HepG2 (cell line): Measurements from ENCODE around the gene REP15. TPM values are rescaled to one million over a fixed set of nuclear protein-coding genes. Genes with fewer than 3 reads are reported as not detected.

Experiments
- ATAC-seq: fragments of 200-7000 bp; cut with Tn5 transposase; 3 replicates; pipeline ENCODE4 v1.9.1; 2020; ENCODE audit warnings: mild to moderate bottlenecking, moderate library complexity
- BruUV-seq: library from RNA; stranded (reverse); fragments of 400-500 nt; replicated peaks from 2 replicates; lab custom pipeline; 2021; lab: Mats Ljungman, UMichigan
- CTCF ChIA-PET: fragments of 300-600 bp; formaldehyde crosslinking; extraction: SDS; loops from one replicate; lab custom pipeline; 2021; ENCODE audit warnings: low total read pairs, inconsistent platforms, low intra/inter-chr PET ratio; lab: Yijun Ruan, JAX
- POLR2A ChIA-PET: fragments of 350-600 bp; sonication (Branson Sonifier 250); formaldehyde crosslinking; loops from one replicate; lab custom pipeline; 2020; ENCODE audit warnings: antibody characterized with exemption, inconsistent platforms; lab: Yijun Ruan, JAX
- DNase-seq: peaks from one replicate; pipeline ENCODE4 v3.0.0-alpha.2; 2015; ENCODE audit warnings: low spot score
- FAIRE-seq: peaks from 3 replicates; lab custom pipeline; 2011; peaks lifted over from hg19 to GRCh38; lab: Jason Lieb, UNC
- H2AFZ ChIP-seq: one replicate; pipeline ENCODE4 v1.6.1; 2011; ENCODE audit warnings: low read length, inconsistent platforms
- H3K27ac ChIP-seq: fragments of 300-600 bp; 3 replicates; pipeline ENCODE4 v1.8.0; 2011; ENCODE audit warnings: mixed run types, mild to moderate bottlenecking, mixed read lengths, low read length, inconsistent platforms; ENCODE audit not compliant: insufficient read depth; ENCODE audit errors: extremely low read length
- H3K27me3 ChIP-seq, 2 experiments: fragments of 200-600 bp in 1 of 2; 2 replicates in 1 of 2; 3 replicates in 1 of 2; pipeline versions ENCODE4 v1.6.0 to v1.8.0; 2011; ENCODE audit warnings: low read length in 2 of 2, mild to moderate bottlenecking in 2 of 2, moderate library complexity in 2 of 2, inconsistent platforms in 1 of 2; ENCODE audit not compliant: insufficient read depth in 2 of 2, control insufficient read depth in 1 of 2
- H3K36me3 ChIP-seq, 2 experiments: fragments of 200-600 bp in 1 of 2; replicated peaks in 1 of 2; 2 replicates in 1 of 2; 3 replicates in 1 of 2; pipeline versions ENCODE4 v1.5.1 to v1.8.0; 2011; ENCODE audit warnings: low read length in 2 of 2, inconsistent platforms in 1 of 2; ENCODE audit not compliant: insufficient read depth in 2 of 2, control insufficient read depth in 1 of 2
- H3K4me1 ChIP-seq: 2 replicates; pipeline ENCODE4 v1.5.1; 2012; ENCODE audit warnings: low read length, inconsistent platforms; ENCODE audit not compliant: insufficient read depth
- H3K4me2 ChIP-seq: 2 replicates; pipeline ENCODE4 v1.6.0; 2011; ENCODE audit warnings: low read depth, low read length, inconsistent platforms
- H3K4me3 ChIP-seq, 3 experiments: fragments of 200-600 bp in 1 of 3; sonication (generic), shearing (Covaris generic) in 1 of 3; replicated peaks in 1 of 3; 2 replicates each; pipeline ENCODE4 v1.5.1; 2011 to 2016; ENCODE audit warnings: low read length in 3 of 3, inconsistent platforms in 2 of 3, low read depth in 2 of 3, mild to moderate bottlenecking in 2 of 3, control low read depth in 1 of 3, mixed read lengths in 1 of 3; ENCODE audit not compliant: insufficient read depth in 1 of 3
- H3K79me2 ChIP-seq: one replicate; pipeline ENCODE4 v1.6.1; 2011; ENCODE audit warnings: low read length, inconsistent platforms; ENCODE audit not compliant: insufficient read depth
- H3K9ac ChIP-seq: 2 replicates; pipeline ENCODE4 v1.6.0; 2011; ENCODE audit warnings: mild to moderate bottlenecking, low read depth, low read length, inconsistent platforms; ENCODE audit not compliant: insufficient read depth
- H3K9me3 ChIP-seq: 2 replicates; pipeline ENCODE4 v1.5.1; 2012; ENCODE audit warnings: mild to moderate bottlenecking, low read length
- H4K20me1 ChIP-seq: 2 replicates; pipeline ENCODE4 v1.6.0; 2011; ENCODE audit warnings: inconsistent platforms, mild to moderate bottlenecking, low read length, moderate library complexity; ENCODE audit not compliant: insufficient read depth
- FLYWCH1 ChIP-seq: sonication (generic); formaldehyde crosslinking; IDR thresholded peaks from 2 replicates; pipeline ENCODE4 v1.8.1; 2023; ENCODE audit warnings: mild to moderate bottlenecking, missing genetic modification reagents
- HCFC1 ChIP-seq: fragments of 150-350 bp; IDR thresholded peaks from 2 replicates; pipeline ENCODE4 v1.6.1; 2014; ENCODE audit warnings: low read depth, low read length
- HOXA3 ChIP-seq: sonication (generic); formaldehyde crosslinking; IDR thresholded peaks from 2 replicates; pipeline ENCODE4 v1.5.0; 2020; ENCODE audit warnings: missing genetic modification reagents
- JARID2 ChIP-seq: sonication (generic); formaldehyde crosslinking; IDR thresholded peaks from 2 replicates; pipeline ENCODE4 v1.8.1; 2023; ENCODE audit warnings: missing genetic modification reagents, inconsistent platforms; ENCODE audit not compliant: insufficient replicate concordance
- KLF13 ChIP-seq: sonication (generic); formaldehyde crosslinking; IDR thresholded peaks from 2 replicates; pipeline ENCODE4 v1.4.0; 2020; ENCODE audit warnings: mild to moderate bottlenecking, missing genetic modification reagents
- KLF16 ChIP-seq, 2 experiments: sonication (generic) in 1 of 2; formaldehyde crosslinking in 1 of 2; IDR thresholded peaks; 2 replicates each; pipeline versions ENCODE4 v1.6.1 to v1.8.0; 2016 to 2023; ENCODE audit warnings: missing genetic modification reagents in 2 of 2, missing compliant biosample characterization in 1 of 2
- PAF1 ChIP-seq: IDR thresholded peaks from 2 replicates; pipeline ENCODE4 v1.6.1; 2016; ENCODE audit warnings: missing genetic modification reagents, missing compliant biosample characterization
- SMAD1 ChIP-seq: sonication (generic); formaldehyde crosslinking; IDR thresholded peaks from 2 replicates; pipeline ENCODE4 v1.4.0; 2020; ENCODE audit warnings: missing genetic modification reagents, low read depth, mild to moderate bottlenecking, borderline replicate concordance
- TEAD3 ChIP-seq: optimal IDR thresholded peaks from 2 replicates; pipeline ENCODE3; 2016; ENCODE audit warnings: borderline replicate concordance
- ZNF121 ChIP-seq: sonication (generic); formaldehyde crosslinking; IDR thresholded peaks from 2 replicates; pipeline ENCODE4 v1.5.0; 2020; ENCODE audit warnings: mild to moderate bottlenecking, missing genetic modification reagents
- ZNF33A ChIP-seq: sonication (generic); formaldehyde crosslinking; IDR thresholded peaks from 2 replicates; pipeline ENCODE4 v1.5.1; 2020; ENCODE audit warnings: missing genetic modification reagents, mild to moderate bottlenecking, moderate library complexity, borderline replicate concordance
- ZNF552 ChIP-seq: sonication (generic); formaldehyde crosslinking; IDR thresholded peaks from 2 replicates; pipeline ENCODE4 v1.9.0; 2022; ENCODE audit warnings: missing genetic modification reagents, mild to moderate bottlenecking, borderline replicate concordance
- ZNF678 ChIP-seq: sonication (generic); formaldehyde crosslinking; IDR thresholded peaks from 2 replicates; pipeline ENCODE4 v1.4.0; 2020; ENCODE audit warnings: mild to moderate bottlenecking, missing genetic modification reagents
- ZNF773 ChIP-seq: sonication (generic); formaldehyde crosslinking; IDR thresholded peaks from 2 replicates; pipeline ENCODE4 v1.4.0; 2020; ENCODE audit warnings: missing genetic modification reagents, borderline replicate concordance
- WGBS: methylation state at CpG from one replicate; pipeline ENCODE4 v1.1.6; 2017; ENCODE audit warnings: low lambda C conversion rate; 5-methylcytosine and 5-hydroxymethylcytosine counted together
- in situ Hi-C: cut with HindIII; loops from 2 replicates; pipeline ENCODE4 v1.10.0; 2017; ENCODE audit warnings: low pct_unique_long_range_greater_than_20kb; ENCODE audit not compliant: extremely low pct_ligation_motif_present
- intact Hi-C: fragments of 100-400 bp; cut with micrococcal nuclease; formaldehyde crosslinking; loops from one replicate; pipeline ENCODE4 v1.10.0; 2022; ENCODE audit not compliant: unreplicated experiment
- polyA plus RNA-seq, 8 experiments: library from polyadenylated mRNA; depleted of rRNA in 3 of 8; stranded (reverse) in 7 of 8; unstranded in 1 of 8; fragments of >200 nt; fragmentation: Illumina TruSeq in 4 of 8; extraction: Trizol in 4 of 8; gene quantifications; 2 replicates each; pipeline versions ENCODE4 v1.2.1 to v1.2.3, GENCODE V29; 2011 to 2016; ENCODE audit warnings: low read depth in 4 of 8, missing spikeins in 1 of 8, mixed read lengths in 1 of 8; ENCODE audit not compliant: insufficient read depth in 1 of 8
- total RNA-seq, 5 experiments: library from RNA; depleted of rRNA; stranded (reverse); fragments of >200 nt; fragmentation: Illumina TruSeq; extraction: Trizol; gene quantifications; 2 replicates each; pipeline ENCODE4 v1.2.3, GENCODE V29; 2016; ENCODE audit warnings: low read depth in 1 of 5
- TF ChIP-seq, protein P1 (sequence below): sonication (generic); formaldehyde crosslinking; conservative IDR thresholded peaks from 2 replicates; pipeline ENCODE4 v1.4.0; 2020; ENCODE audit warnings: missing genetic modification reagents
- TF ChIP-seq, protein P2 (sequence below): sonication (generic); formaldehyde crosslinking; conservative IDR thresholded peaks from 2 replicates; pipeline ENCODE4 v1.4.0; 2020; ENCODE audit warnings: missing genetic modification reagents
- TF ChIP-seq, protein P3 (sequence below): sonication (generic); formaldehyde crosslinking; IDR thresholded peaks from 2 replicates; pipeline ENCODE4 v1.9.0; 2022; ENCODE audit warnings: low read depth, missing genetic modification reagents

The REP15 gene
- total and polyA plus RNA-seq, 2 of the 13 experiments (the other 11 are each of a cell fraction or from before 2014, with no cell fraction given), result 0.12 to 0.64 TPM

DNA sequence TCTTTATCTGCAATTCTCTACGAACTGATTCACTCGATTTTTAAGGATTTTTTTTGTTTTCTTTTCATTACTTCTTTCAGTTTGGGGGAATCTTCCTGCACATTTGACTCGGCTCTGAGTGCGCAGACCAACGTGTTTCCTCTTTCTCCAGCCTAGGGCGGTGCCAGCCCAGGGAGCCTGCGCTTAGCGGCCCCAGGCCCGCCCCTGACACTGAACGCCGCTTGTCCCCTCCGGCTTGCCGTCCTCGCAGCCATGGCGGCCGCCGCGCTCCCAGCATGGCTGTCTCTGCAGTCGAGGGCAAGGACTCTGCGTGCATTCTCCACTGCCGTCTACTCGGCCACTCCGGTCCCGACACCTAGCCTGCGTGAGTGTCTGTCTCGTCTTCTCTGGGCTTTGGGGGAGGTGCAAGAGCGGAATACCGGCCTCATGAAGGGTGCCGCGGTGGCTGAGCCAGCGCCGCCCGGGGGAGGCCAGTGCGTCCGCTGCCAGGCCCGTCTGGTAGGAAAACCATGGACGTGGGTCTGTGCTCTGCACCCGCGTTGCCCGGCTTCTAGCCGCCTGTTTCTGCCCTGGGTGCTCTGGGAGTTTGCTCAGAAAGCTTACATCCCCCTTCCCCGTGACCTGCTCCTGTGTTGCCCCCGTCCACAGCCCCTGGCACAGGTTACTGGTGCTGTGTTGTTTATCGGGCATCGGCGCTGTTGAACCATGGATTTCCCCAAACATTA lies 14.5 kb downstream of the REP15 start, which contains the start of gene MRPS35 (continued):
- TF ChIP-seq ZNF773 (CRISPR knock-in tag), result no peak; the same call in none of the 2 replicates
- TF ChIP-seq ZNF552 (CRISPR knock-in tag), result peak; percentile 89
- TF ChIP-seq PAF1 (CRISPR knock-in tag), result no peak
- peak; percentile 56; the same call in 1 of the 2 replicates for TF ChIP-seq HCFC1
- TF ChIP-seq, protein P1, sequence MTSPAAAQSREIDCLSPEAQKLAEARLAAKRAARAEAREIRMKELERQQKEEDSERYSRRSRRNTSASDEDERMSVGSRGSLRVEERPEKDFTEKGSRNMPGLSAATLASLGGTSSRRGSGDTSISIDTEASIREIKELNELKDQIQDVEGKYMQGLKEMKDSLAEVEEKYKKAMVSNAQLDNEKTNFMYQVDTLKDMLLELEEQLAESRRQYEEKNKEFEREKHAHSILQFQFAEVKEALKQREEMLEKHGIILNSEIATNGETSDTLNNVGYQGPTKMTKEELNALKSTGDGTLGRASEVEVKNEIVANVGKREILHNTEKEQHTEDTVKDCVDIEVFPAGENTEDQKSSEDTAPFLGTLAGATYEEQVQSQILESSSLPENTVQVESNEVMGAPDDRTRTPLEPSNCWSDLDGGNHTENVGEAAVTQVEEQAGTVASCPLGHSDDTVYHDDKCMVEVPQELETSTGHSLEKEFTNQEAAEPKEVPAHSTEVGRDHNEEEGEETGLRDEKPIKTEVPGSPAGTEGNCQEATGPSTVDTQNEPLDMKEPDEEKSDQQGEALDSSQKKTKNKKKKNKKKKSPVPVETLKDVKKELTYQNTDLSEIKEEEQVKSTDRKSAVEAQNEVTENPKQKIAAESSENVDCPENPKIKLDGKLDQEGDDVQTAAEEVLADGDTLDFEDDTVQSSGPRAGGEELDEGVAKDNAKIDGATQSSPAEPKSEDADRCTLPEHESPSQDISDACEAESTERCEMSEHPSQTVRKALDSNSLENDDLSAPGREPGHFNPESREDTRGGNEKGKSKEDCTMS (CRISPR knock-in tag), result no peak
- TF ChIP-seq, protein P2, sequence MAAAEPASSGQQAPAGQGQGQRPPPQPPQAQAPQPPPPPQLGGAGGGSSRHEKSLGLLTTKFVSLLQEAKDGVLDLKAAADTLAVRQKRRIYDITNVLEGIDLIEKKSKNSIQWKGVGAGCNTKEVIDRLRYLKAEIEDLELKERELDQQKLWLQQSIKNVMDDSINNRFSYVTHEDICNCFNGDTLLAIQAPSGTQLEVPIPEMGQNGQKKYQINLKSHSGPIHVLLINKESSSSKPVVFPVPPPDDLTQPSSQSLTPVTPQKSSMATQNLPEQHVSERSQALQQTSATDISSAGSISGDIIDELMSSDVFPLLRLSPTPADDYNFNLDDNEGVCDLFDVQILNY (CRISPR knock-in tag), result peak; percentile 69; the same call in 1 of the 2 replicates
- TF ChIP-seq KLF16 (CRISPR knock-in tag; IDR thresholded peaks at IDR 0.05), result peak; percentile 69 to 79; a peak in 2 of 4 replicates
- TF ChIP-seq JARID2 (CRISPR knock-in tag), result peak; percentile 83

DNA sequence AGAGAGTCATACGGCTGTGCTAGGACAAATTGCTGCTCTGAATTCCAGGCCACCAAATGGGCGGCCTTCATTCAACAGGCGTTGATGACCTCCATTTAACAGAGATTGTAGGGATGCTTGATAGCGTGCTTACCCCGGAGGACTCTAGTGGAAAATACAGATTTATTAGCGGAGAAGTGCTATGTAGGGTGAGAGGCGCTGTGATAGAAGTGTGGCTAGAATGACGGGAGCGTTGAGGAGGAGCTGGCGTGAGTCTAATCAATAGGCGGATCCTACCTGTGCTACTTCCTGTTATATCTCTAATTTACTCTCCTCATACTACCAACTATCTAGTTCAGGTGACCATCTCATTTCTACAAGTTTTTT lies 15.1 kb downstream of the REP15 start:
- FAIRE-seq (no peak), DNase-seq (no peak), ATAC-seq (peak; percentile 44)
- H3K27me3 ChIP-seq, result peaks cover 0 to 3% of the 10 kb centered on the region in 2 experiments; a peak in 1 of 5 replicates
- peak overlapping the region; percentile 72 to 94 (median 90) for H3K4me3 ChIP-seq
- peaks cover 0 to 22% of the 10 kb centered on the region in 2 experiments; a peak in 3 of 5 replicates for H3K36me3 ChIP-seq
- peak overlapping the region; percentile 73 for H3K4me2 ChIP-seq
- peak overlapping the region; percentile 91 for H3K9ac ChIP-seq
- H2AFZ ChIP-seq, result no peak overlapping the region
- H3K4me1 ChIP-seq, result peaks cover 38% of the 10 kb centered on the region
- intact Hi-C loops, result loop anchor here (2.0 kb wide), 1 partner anchor 22 kb away; no protein-coding TSS in a partner anchor
- peaks cover 39% of the 10 kb centered on the region for H3K79me2 ChIP-seq
- in situ Hi-C loops, result no loop called here
- no TSS peak for BruUV-seq
- POLR2A ChIA-PET, result interaction anchor here (1.0 kb wide), 1 partner anchor 14 kb away, joined by 4 read pairs; no protein-coding TSS in a partner anchor
- H4K20me1 ChIP-seq, result peaks cover 11% of the 10 kb centered on the region
- 1% methylated on average over 9 of the region's 11 CpGs for WGBS
- H3K9me3 ChIP-seq, result no peaks in the 10 kb centered on the region
- peak overlapping the region; percentile 82 for H3K27ac ChIP-seq
- CTCF ChIA-PET, result no interaction called here
- TF ChIP-seq ZNF678 (CRISPR knock-in tag) (0 out of 2 replicates have a peak, but pooled peaks have one; percentile 3), ZNF121 (CRISPR knock-in tag) (no peak), KLF13 (CRISPR knock-in tag) (0 out of 2 replicates have a peak, but pooled peaks have one; percentile 15), SMAD1 (CRISPR knock-in tag) (0 out of 2 replicates have a peak, but pooled peaks have one; percentile 6), HOXA3 (CRISPR knock-in tag) (no peak), FLYWCH1 (no peak), ZNF33A (CRISPR knock-in tag) (no peak; the same call in 1 of the 2 replicates), TEAD3 (CRISPR knock-in tag) (no peak)
- TF ChIP-seq, protein P3, sequence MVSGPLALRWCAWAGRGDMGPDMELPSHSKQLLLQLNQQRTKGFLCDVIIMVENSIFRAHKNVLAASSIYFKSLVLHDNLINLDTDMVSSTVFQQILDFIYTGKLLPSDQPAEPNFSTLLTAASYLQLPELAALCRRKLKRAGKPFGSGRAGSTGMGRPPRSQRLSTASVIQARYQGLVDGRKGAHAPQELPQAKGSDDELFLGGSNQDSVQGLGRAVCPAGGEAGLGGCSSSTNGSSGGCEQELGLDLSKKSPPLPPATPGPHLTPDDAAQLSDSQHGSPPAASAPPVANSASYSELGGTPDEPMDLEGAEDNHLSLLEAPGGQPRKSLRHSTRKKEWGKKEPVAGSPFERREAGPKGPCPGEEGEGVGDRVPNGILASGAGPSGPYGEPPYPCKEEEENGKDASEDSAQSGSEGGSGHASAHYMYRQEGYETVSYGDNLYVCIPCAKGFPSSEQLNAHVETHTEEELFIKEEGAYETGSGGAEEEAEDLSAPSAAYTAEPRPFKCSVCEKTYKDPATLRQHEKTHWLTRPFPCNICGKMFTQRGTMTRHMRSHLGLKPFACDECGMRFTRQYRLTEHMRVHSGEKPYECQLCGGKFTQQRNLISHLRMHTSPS, result no peak
